Right cardiac atrium (tissue), 5 donors: ENCODE data around the gene NRXN2. TPM values are rescaled to one million over a fixed set of nuclear protein-coding genes. Genes with fewer than 3 reads are reported as not detected.
A peak's percentile ranks its signal among the peaks of the same experiment; 100 is the strongest.

Source experiments
- ATAC-seq, 2 donors: fragments of 200-7000 bp; cut with Tn5 transposase; one replicate each; pipeline versions ENCODE4 v1.8.0 to v1.9.1; 2020; ENCODE audit warnings: moderate library complexity in 2 of 2, mild to moderate bottlenecking in 1 of 2
- DNase-seq, 3 donors: peaks; one replicate each; pipeline ENCODE4 v3.0.0-alpha.2; 2020
- H3K27ac ChIP-seq: one replicate; pipeline ENCODE4 v1.5.1; 2013; ENCODE audit warnings: mild to moderate bottlenecking, low read length, control low read depth, moderate library complexity
- H3K27me3 ChIP-seq: one replicate; pipeline ENCODE4 v1.6.1; 2013; ENCODE audit not compliant: control insufficient read depth, insufficient read depth
- H3K4me1 ChIP-seq: one replicate; pipeline ENCODE4 v1.6.1; 2013; ENCODE audit warnings: low read length; ENCODE audit not compliant: control insufficient read depth, insufficient read depth
- H3K4me3 ChIP-seq: one replicate; pipeline ENCODE4 v1.5.1; 2013; ENCODE audit warnings: low read length, control low read depth
- H3K9me3 ChIP-seq: one replicate; pipeline ENCODE4 v1.6.1; 2013; ENCODE audit warnings: low read length; ENCODE audit not compliant: control insufficient read depth
- WGBS: extraction: QIAGEN DNeasy Blood & Tissue Kit; methylation state at CpG from one replicate; pipeline ENCODE4 v1.1.7; 2013; 5-methylcytosine and 5-hydroxymethylcytosine counted together
- intact Hi-C, 4 donors: fragments of 100-400 bp; cut with DNase I; formaldehyde crosslinking; loops; one replicate each; pipeline versions ENCODE4 v1.11.0 to v1.14.0; 2022 to 2023
- polyA plus RNA-seq: library from polyadenylated mRNA; stranded (reverse); fragments of 200-250 nt; gene quantifications from one replicate; pipeline ENCODE4 v1.2.3, GENCODE V29; 2013
- total RNA-seq, 4 donors: library from RNA; stranded (reverse); fragmentation: NEBNext Ultra II Directional; extraction: Animal tissue kit (Norgen Biotek cat#: 25700); gene quantifications; one replicate each; pipeline ENCODE4 v1.2.1, GENCODE V29; 2021
- donor health status: healthy with polysubstance abuse.
- donor health status: DM: no; HTN: yes; CAD: no.
- donor health status: DM: no; HTN: no; CAD: no.
- donor health status: DM: no; HTN: yes; CAD: no; lungs with severe emphysema.
- donor health status: DM: yes; HTN: yes; CAD: no.

The NRXN2 gene
- total and polyA plus RNA-seq, 5 donors: 2.1 to 5.7 (median 2.7) TPM

DNA sequence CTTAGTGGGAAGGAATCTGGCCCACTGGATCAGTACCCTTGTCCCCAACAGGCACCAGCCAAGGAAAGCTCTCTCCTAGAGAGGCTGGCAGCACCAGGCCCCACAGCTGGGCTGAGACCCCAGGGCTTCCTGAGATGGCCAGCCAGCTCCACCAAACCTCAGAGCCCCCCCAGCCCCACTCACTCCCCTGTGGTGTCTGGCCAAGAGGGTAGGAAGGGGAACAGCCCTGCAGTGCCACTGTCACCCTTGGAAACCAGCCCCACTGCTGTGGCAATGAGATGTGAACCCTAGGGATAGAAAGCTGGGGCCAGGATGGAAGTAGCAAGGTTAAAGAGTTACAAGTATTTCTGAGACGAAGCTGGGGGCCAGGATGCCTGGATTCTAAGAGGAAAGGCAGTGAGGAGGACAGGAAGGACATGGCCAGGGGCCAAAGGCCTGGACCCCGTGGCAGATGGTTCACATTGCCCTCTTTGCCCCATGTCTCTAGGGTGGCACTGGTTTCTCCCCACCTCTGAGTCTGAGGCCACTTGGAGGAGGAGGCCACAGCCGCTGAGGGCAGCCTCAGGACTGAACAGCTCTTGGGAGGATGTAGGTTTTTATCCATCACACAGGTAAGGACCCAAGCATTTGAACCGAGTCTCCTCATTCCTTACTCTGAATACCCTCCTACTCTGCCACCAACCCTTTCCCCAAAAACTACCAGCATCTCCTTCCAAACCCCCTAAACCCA, 28.8 kb downstream of the NRXN2 start:
- Histone ChIP-seq H3K4me1 (no peaks in the 10 kb centered on the region), H3K27me3 (no peaks in the 10 kb centered on the region), H3K9me3 (no peaks in the 10 kb centered on the region), H3K27ac (no peak overlapping the region), H3K4me3 (no peak overlapping the region)
- intact Hi-C loops: no loop called here
- no peak for DNase-seq
- WGBS: 70% methylated on average over 4 of the region's 4 CpGs
- ATAC-seq: no peak

DNA sequence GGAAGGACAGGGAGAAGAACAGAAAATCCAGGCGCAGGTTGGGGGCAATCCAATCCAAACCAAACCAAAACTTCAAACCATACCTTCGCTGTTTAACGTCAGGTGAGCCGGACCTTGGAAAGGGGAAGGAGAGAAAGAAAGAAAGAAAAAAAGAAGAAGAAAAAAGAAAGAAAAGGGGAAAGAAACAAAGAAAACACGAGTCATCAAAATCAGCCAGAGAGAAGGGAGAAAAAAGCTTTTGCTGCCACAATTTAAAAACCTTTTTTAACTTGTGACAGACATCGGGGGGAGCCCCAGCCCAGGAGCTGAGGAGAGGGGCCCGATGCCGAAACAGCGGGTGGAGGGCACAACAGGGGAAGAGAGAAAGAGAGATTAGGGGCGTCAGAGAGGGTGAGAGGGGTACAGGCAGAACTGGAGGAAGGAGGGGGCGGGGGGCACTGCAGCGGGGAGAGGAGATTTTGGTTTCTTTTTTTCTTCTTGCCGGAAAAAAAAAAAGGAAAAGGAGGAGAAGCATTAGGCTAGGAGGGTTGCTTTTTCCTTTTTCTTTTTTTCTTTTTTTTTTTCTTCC, 30.1 kb downstream of the NRXN2 start:
- no peaks in the 10 kb centered on the region for H3K9me3 ChIP-seq
- H3K4me1 ChIP-seq: no peaks in the 10 kb centered on the region
- DNase-seq: no peak
- no peak overlapping the region for H3K27ac ChIP-seq
- H3K27me3 ChIP-seq: no peaks in the 10 kb centered on the region
- H3K4me3 ChIP-seq: no peak overlapping the region
- 26% methylated on average over 13 of the region's 13 CpGs for WGBS
- ATAC-seq: no peak
- intact Hi-C loops: no loop called here

DNA sequence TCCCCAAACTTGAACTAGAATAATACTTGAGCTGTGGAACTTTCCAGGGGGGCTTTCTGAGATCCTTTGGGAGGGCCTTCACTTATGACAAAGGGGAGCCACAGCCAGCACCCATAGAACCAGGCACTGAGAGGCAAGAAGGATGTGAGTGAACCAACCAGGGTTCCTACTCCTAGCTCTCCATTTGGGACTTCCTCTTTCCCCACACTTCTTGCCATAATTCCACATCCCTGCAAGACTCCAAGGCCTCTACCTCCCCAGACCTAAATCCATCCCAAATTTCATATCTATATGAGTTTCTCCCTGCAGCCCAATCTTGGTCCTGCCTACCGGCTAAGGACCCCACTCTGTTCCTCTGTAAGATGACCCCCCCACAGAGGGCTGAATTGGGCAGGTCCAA, 31.5 kb downstream of the NRXN2 start:
- DNase-seq: no peak
- no peaks in the 10 kb centered on the region for H3K4me1 ChIP-seq
- no peak overlapping the region for H3K27ac ChIP-seq
- intact Hi-C loops: no loop called here
- H3K4me3 ChIP-seq: no peak overlapping the region
- H3K9me3 ChIP-seq: no peaks in the 10 kb centered on the region
- ATAC-seq: no peak
- WGBS: 93% methylated on average over 1 of the region's 1 CpG
- H3K27me3 ChIP-seq: no peaks in the 10 kb centered on the region

DNA sequence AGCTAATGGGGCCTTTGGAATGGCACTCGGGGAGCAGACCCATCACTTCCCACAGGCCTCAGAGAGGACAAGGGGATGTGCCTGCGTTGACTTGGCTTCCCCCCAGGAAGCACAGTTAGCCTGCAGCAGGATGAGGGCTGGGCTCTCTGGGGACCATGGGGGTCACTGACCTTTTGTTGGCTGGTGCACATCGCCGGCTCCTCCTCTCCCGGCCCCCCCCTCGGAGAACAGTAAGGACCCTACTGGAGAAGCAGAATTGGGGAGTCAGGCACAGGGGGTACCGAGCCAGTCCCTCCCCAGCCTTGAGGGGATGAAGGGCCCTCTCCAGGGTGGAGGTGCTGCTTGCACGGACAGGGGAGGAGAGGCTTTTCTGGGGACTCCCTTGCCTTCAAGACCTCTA, 32.8 kb downstream of the NRXN2 start:
- ATAC-seq: no peak
- H3K27me3 ChIP-seq: no peaks in the 10 kb centered on the region
- WGBS: 57% methylated on average over 8 of the region's 8 CpGs
- H3K4me3 ChIP-seq: no peak overlapping the region
- no peaks in the 10 kb centered on the region for H3K4me1 ChIP-seq
- DNase-seq: peak in 2 of 3 donors; percentile 63 to 68
- no peaks in the 10 kb centered on the region for H3K9me3 ChIP-seq
- intact Hi-C loops: no loop called here
- no peak overlapping the region for H3K27ac ChIP-seq

DNA sequence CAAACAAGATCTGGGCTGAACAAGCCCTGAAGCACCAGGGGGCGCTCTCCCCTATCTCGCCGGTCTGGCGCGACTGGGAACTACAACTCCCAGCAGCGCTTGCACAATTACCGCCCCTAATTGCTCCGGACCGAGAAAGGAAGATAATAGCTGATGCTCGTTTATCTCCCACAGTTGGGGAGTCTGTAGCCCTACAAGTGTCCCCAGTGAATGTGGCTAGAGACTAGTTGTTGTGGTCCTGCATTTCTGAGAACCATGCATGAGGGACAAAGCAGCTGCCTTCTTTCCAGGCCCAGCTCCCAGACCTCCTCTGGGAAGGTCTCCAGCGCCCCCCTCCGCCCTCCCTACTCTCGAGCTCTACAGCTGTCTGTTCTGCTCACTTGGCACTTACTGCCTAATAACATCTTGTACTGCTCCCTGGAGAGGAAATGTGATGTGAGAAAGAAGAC, 34.4 kb downstream of the NRXN2 start:
- Histone ChIP-seq H3K27me3 (no peaks in the 10 kb centered on the region), H3K4me3 (peak overlapping the region; percentile 55), H3K4me1 (no peaks in the 10 kb centered on the region), H3K27ac (peak overlapping the region; percentile 89), H3K9me3 (no peaks in the 10 kb centered on the region)
- intact Hi-C loops: loop anchor here in 2 of 4 donors (2.0 to 5.0 kb wide), 2 partner anchors 34 kb away; partner anchors contain the start of gene NRXN2 (in 2 of the 2)
- WGBS: 1% methylated on average over 13 of the region's 13 CpGs
- peak; percentile 92 for ATAC-seq
- peak; percentile 90 to 96 (median 96) for DNase-seq

DNA sequence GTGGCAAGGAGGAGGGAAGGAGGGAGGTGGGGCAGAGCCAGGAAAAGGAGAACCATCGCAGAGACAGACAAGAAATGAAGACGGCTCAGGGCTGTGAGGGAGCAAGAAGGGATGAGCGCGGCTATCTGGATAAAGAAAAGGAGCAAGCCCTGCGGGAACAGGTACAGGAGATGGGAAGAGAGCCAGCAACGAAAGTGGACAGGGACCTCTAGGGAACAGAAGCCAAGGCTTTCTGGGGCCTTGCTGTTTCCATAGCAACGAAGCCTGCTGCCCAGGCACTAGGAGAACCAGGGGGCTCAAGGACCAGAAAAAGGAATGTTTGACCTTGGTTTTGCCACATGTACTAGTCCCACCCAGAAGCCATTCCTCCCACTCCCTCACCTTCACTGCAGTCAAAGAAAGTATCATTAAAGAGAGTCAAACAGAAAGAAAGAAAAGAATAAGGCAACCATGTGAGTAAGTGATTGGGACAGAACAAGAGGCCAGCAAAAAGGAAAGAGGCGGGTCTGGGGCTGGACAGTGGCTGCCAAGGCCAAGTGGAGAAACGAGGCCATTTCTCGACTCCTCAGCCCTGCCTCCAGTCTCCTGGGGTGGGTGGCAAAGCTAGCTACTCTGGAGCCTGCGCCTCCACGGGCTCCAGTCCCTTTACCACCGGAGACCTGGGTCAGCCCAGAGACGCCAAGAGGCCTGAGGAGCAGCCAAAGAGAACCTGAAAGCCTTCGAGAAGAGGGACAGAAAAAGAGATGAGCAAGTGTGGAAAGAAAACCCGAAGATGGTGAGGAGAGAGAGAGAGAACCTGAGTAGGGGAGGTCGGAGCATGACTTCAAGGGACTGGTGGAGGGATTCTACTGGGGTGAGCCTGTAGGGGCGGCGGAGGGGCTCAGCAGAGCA, 35.1 kb downstream of the NRXN2 start:
- ATAC-seq (peak; percentile 37 to 53), DNase-seq (peak in 1 of 3 donors; percentile 76)
- H3K4me1 ChIP-seq: no peaks in the 10 kb centered on the region
- intact Hi-C loops: loop anchor here in 2 of 4 donors (2.0 to 5.0 kb wide), 2 partner anchors 34 to 35 kb away; partner anchors contain the start of gene NRXN2 (in 2 of the 2)
- no peak overlapping the region for H3K4me3 ChIP-seq
- H3K27ac ChIP-seq: no peak overlapping the region
- H3K27me3 ChIP-seq: no peaks in the 10 kb centered on the region
- 49% methylated on average over 19 of the region's 19 CpGs for WGBS
- no peaks in the 10 kb centered on the region for H3K9me3 ChIP-seq

DNA sequence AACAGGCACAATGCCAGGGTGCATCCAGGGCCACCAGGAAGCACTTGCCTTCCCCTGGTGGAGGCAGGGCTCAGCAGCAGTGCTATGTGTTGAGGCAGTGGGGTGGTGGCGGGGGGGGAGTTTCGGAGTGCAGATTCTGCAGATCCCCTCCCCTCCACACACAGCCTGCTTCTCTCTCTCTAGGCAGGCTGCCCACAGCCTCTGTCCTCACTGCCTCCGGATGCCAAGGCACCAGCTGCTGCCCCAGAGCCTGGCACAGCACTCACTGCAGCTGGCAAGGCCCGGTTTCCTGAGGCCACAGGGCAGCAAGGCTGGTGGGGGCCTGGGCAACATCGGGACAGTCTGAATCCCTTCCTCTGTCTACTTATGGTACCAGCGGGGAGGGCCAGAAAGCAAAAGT, 35.8 kb downstream of the NRXN2 start:
- Histone ChIP-seq H3K27me3 (no peaks in the 10 kb centered on the region), H3K27ac (no peak overlapping the region), H3K4me1 (no peaks in the 10 kb centered on the region), H3K9me3 (no peaks in the 10 kb centered on the region), H3K4me3 (no peak overlapping the region)
- DNase-seq (peak; percentile 40 to 79 (median 70)), ATAC-seq (peak in 1 of 2 donors; percentile 8)
- intact Hi-C loops: loop anchor here in 1 of 4 donors (5.0 kb wide), 1 partner anchor 35 kb away; the partner anchor contains the start of gene NRXN2
- WGBS: 59% methylated on average over 6 of the region's 6 CpGs

DNA sequence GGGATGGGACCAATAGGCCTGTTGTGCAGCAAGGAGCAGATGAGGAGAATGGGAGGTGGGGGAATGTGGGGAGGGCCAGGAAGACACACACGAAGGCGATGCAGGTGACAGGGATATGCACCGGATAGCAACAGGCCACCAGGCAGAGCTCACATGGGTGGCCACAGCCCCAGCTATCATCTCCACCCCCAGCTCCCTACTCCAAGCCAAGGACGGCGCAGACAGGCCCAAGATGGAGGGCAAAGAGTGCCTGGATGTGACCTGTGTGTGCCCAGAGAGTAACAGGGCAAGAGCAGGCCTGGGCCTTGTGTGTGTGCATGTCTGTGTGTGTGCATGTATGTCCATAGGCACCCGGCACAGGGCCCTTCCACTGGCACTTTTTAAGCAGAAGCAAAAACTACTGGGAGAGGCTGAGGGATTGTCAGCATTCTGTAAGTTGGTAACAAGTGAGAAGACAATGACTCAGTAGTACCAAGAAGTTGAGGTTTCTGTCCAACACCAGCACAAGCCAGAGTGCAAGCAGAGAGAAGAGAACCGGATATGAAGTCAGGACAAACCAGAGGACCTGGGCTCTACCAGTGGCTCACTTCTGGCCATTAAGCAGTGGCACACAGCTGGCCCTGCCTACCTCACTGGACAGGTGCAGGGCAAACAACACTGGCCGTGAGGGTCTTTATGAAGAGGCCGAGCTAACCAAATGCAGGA, 36.4 kb downstream of the NRXN2 start:
- DNase-seq (no peak), ATAC-seq (no peak)
- H3K4me3 ChIP-seq: no peak overlapping the region
- intact Hi-C loops: loop anchor here in 1 of 4 donors (5.0 kb wide), 1 partner anchor 36 kb away; the partner anchor contains the start of gene NRXN2
- no peaks in the 10 kb centered on the region for H3K4me1 ChIP-seq
- no peaks in the 10 kb centered on the region for H3K9me3 ChIP-seq
- H3K27ac ChIP-seq: no peak overlapping the region
- 87% methylated on average over 9 of the region's 9 CpGs for WGBS
- H3K27me3 ChIP-seq: no peaks in the 10 kb centered on the region

DNA sequence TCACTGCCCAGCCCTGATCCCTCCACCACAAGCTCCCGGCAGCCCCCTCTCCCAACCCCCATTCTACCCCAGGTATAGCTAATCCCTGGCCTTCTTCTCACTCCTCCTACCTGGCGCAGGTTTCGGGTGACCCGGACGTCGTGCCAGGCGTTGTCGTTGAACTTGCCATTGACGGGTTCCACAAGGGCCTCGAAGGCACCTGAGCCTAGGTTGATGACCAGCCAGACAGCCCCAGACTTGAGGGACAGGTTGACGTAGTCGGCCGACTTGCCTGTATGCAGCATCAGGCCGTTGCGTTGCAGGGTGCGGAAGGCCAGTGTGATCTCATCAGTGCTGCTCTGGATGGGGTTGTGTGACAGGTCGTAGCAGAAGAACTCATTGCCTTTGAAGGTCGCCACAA, 37.5 kb downstream of the NRXN2 start:
- Histone ChIP-seq H3K4me3 (no peak overlapping the region), H3K9me3 (no peaks in the 10 kb centered on the region), H3K27me3 (no peaks in the 10 kb centered on the region), H3K27ac (no peak overlapping the region), H3K4me1 (no peaks in the 10 kb centered on the region)
- intact Hi-C loops: loop anchor here in 1 of 4 donors (5.0 kb wide), 1 partner anchor 37 kb away; the partner anchor contains the start of gene NRXN2
- WGBS: 88% methylated on average over 18 of the region's 18 CpGs
- ATAC-seq: no peak
- DNase-seq: no peak

DNA sequence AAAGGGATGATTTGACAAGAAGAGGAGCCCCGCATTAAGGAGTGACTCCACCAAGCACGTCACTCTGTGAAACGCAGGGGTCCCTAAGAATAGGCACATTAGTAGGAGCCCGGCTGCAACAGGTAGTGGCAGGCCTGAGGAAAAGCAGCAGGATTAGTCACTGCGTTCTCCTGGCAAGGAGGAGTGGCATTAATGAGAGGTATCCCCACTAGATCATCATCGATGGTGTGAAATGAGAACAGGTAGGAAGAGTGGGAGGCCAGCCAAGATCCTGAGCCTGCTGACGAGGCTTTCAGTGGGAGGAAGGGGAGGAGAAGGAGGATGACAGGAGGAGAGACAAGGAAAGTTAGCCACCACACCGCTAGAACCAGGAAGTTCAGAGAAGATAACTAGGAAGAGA, 38.6 kb downstream of the NRXN2 start:
- WGBS: 67% methylated on average over 8 of the region's 8 CpGs
- ATAC-seq: no peak
- H3K4me1 ChIP-seq: no peaks in the 10 kb centered on the region
- H3K9me3 ChIP-seq: no peaks in the 10 kb centered on the region
- no peak overlapping the region for H3K4me3 ChIP-seq
- DNase-seq: no peak
- intact Hi-C loops: no loop called here
- no peak overlapping the region for H3K27ac ChIP-seq
- no peaks in the 10 kb centered on the region for H3K27me3 ChIP-seq
